ENCODE measurements around the gene WAS.

DNA sequence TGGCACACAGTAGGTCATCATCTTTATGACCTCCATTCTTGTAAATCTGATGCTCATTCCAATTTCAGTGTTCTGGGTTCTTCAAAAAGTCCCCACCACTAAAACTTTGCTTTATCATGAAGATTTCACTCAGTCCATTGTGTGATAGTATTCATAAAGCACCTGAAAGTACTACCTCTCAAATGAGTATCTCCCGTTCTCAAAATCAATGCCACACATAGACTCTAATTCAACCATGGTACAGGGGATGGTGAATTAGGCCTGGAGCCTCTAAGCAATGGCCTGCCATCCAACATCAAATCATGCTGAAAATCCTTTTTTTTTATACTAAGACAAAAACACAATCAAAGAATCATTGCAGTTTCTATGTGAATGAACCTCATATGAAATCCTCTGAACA lies 19.4 kb upstream of the WAS start:
- TF ChIP-seq, protein P1, sequence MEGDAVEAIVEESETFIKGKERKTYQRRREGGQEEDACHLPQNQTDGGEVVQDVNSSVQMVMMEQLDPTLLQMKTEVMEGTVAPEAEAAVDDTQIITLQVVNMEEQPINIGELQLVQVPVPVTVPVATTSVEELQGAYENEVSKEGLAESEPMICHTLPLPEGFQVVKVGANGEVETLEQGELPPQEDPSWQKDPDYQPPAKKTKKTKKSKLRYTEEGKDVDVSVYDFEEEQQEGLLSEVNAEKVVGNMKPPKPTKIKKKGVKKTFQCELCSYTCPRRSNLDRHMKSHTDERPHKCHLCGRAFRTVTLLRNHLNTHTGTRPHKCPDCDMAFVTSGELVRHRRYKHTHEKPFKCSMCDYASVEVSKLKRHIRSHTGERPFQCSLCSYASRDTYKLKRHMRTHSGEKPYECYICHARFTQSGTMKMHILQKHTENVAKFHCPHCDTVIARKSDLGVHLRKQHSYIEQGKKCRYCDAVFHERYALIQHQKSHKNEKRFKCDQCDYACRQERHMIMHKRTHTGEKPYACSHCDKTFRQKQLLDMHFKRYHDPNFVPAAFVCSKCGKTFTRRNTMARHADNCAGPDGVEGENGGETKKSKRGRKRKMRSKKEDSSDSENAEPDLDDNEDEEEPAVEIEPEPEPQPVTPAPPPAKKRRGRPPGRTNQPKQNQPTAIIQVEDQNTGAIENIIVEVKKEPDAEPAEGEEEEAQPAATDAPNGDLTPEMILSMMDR (IDR thresholded peaks at IDR 0.05; ENCODE audit: poor library complexity, severe bottlenecking) = no peak
- no peak for TF ChIP-seq EZH2 (IDR thresholded peaks at IDR 0.05; ENCODE audit: borderline replicate concordance, insufficient read depth, low read length, poor library complexity, severe bottlenecking)

All from neural cell (in vitro differentiated cells).